Suprapubic skin (tissue), 4 donors: Measurements from ENCODE around the gene NFIB. TPM values are rescaled to one million over a fixed set of nuclear protein-coding genes. Genes with fewer than 3 reads are reported as not detected.

ENCODE experiments used
- DNase-seq, 2 donors: peaks; one replicate each; pipeline ENCODE4 v3.0.0-alpha.2; 2019; ENCODE audit warnings: low spot score in 2 of 2
- H3K27ac ChIP-seq: fragments of 200-600 bp; sonication (generic); one replicate; pipeline ENCODE4 v1.5.1; 2019
- H3K27me3 ChIP-seq: fragments of 200-600 bp; sonication (generic); one replicate; pipeline ENCODE4 v1.5.1; 2019
- H3K36me3 ChIP-seq: fragments of 200-600 bp; sonication (generic); one replicate; pipeline ENCODE4 v1.5.1; 2019
- H3K4me1 ChIP-seq: fragments of 200-600 bp; sonication (generic); one replicate; pipeline ENCODE4 v1.5.1; 2019
- H3K4me3 ChIP-seq: fragments of 200-600 bp; sonication (generic); one replicate; pipeline ENCODE4 v1.5.1; 2019; ENCODE audit warnings: mild to moderate bottlenecking
- H3K9me3 ChIP-seq: fragments of 200-600 bp; sonication (generic); one replicate; pipeline ENCODE4 v1.5.1; 2019
- EP300 ChIP-seq: sonication (generic); formaldehyde crosslinking; IDR thresholded peaks from one replicate; pipeline ENCODE4 v1.6.1; 2017; ENCODE audit warnings: antibody characterized with exemption
- POLR2A ChIP-seq, 2 donors: fragments of 450-650 bp; IDR thresholded peaks; one replicate each; pipeline ENCODE4 v1.6.1; 2017; ENCODE audit warnings: antibody characterized with exemption in 2 of 2, mild to moderate bottlenecking in 2 of 2, moderate library complexity in 2 of 2
- POLR2AphosphoS5 ChIP-seq, 3 donors: sonication (generic); formaldehyde crosslinking; IDR thresholded peaks; one replicate each; pipeline ENCODE4 v1.6.1; 2017; ENCODE audit warnings: antibody characterized with exemption in 3 of 3
- WGBS: methylation state at CpG from one replicate; pipeline ENCODE4 v1.1.5; 2018; 5-methylcytosine and 5-hydroxymethylcytosine counted together
- total RNA-seq, 4 donors: library from RNA; depleted of rRNA; stranded (reverse); fragments of >200 nt; gene quantifications; one replicate each; pipeline ENCODE4 v1.1.0, GENCODE V29; 2016
- TF ChIP-seq, protein P1 (sequence below), 2 donors: fragments of 200-600 bp in 1 of 2; fragments of 450-650 bp in 1 of 2; sonication (generic) in 1 of 2; IDR thresholded peaks; one replicate each; pipeline ENCODE4 v1.5.1; 2016 to 2019; ENCODE audit warnings: antibody characterized with exemption in 2 of 2, mild to moderate bottlenecking in 1 of 2, moderate library complexity in 1 of 2

Gene NFIB
- total RNA-seq, 4 donors from 2014 or later = 90.4 to 204 (median 112) TPM

- no peak for TF ChIP-seq POLR2AphosphoS5 (IDR thresholded peaks at IDR 0.05)
- TF ChIP-seq POLR2A (IDR thresholded peaks at IDR 0.05) = no peak
- TF ChIP-seq, protein P1, sequence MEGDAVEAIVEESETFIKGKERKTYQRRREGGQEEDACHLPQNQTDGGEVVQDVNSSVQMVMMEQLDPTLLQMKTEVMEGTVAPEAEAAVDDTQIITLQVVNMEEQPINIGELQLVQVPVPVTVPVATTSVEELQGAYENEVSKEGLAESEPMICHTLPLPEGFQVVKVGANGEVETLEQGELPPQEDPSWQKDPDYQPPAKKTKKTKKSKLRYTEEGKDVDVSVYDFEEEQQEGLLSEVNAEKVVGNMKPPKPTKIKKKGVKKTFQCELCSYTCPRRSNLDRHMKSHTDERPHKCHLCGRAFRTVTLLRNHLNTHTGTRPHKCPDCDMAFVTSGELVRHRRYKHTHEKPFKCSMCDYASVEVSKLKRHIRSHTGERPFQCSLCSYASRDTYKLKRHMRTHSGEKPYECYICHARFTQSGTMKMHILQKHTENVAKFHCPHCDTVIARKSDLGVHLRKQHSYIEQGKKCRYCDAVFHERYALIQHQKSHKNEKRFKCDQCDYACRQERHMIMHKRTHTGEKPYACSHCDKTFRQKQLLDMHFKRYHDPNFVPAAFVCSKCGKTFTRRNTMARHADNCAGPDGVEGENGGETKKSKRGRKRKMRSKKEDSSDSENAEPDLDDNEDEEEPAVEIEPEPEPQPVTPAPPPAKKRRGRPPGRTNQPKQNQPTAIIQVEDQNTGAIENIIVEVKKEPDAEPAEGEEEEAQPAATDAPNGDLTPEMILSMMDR (IDR thresholded peaks at IDR 0.05) = no peak
- TF ChIP-seq EP300 = no peak
- no peak overlapping the region for H3K4me3 ChIP-seq
- no peaks in the 10 kb centered on the region for H3K27me3 ChIP-seq
- no peak overlapping the region for H3K27ac ChIP-seq
- H3K36me3 ChIP-seq = no peaks in the 10 kb centered on the region
- DNase-seq = no peak
- WGBS = 100% methylated on average over 1 of the region's 1 CpG
- H3K9me3 ChIP-seq = no peaks in the 10 kb centered on the region
- H3K4me1 ChIP-seq = peaks cover 27% of the 10 kb centered on the region
Observed at GRCh38 chr9:14247577-14247976, 66.4 kb downstream of the NFIB start.

GRCh38 chr9:14246951-14247350 is 67.0 kb downstream of the NFIB start:
- Histone ChIP-seq H3K36me3 (no peaks in the 10 kb centered on the region), H3K27me3 (no peaks in the 10 kb centered on the region), H3K4me3 (no peak overlapping the region), H3K27ac (no peak overlapping the region), H3K9me3 (no peaks in the 10 kb centered on the region), H3K4me1 (peaks cover 25% of the 10 kb centered on the region)
- DNase-seq = no peak
- TF ChIP-seq POLR2AphosphoS5 (IDR thresholded peaks at IDR 0.05) = no peak
- TF ChIP-seq POLR2A (IDR thresholded peaks at IDR 0.05) = no peak
- no peak for TF ChIP-seq EP300
- TF ChIP-seq, protein P1 (IDR thresholded peaks at IDR 0.05) = no peak
- 58% methylated on average over 1 of the region's 1 CpG for WGBS

DNA sequence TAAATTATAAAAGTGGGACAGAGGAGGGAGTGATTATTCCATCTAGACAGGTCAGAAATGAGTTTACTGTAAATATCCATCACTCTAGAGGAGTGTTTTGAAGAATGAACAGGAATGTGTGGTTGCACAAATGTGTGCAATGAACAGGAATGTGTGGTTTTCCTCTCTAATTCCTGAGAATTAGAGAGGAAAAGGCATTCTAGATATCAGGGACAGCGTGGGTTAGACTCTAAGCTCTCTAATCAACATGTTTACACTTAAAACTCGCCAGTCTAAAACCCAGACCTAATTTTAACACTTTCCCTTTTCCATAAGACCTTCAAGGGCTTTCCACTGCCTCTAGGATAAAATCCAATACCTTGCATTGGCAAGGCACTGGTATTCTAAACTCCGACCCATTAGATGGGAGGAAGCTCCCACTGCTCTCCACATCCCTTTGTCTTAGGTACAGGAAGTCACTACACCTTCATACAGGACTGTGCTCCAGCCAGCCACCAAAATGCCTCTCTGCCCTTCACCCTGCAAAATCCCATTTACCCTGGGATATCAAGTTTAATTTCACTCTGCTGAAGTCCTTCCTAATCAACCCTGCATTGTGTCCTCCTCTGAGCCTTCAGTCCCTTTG is 67.9 kb downstream of the NFIB start:
- H3K27ac ChIP-seq = no peak overlapping the region
- H3K4me1 ChIP-seq = peaks cover 23% of the 10 kb centered on the region
- no peak for DNase-seq
- no peak for TF ChIP-seq POLR2A (IDR thresholded peaks at IDR 0.05)
- TF ChIP-seq POLR2AphosphoS5 (IDR thresholded peaks at IDR 0.05) = no peak
- TF ChIP-seq, protein P1 (IDR thresholded peaks at IDR 0.05) = no peak
- no peak for TF ChIP-seq EP300
- no peaks in the 10 kb centered on the region for H3K27me3 ChIP-seq
- H3K4me3 ChIP-seq = no peak overlapping the region
- 78% methylated on average over 3 of the region's 3 CpGs for WGBS
- no peaks in the 10 kb centered on the region for H3K36me3 ChIP-seq
- H3K9me3 ChIP-seq = no peaks in the 10 kb centered on the region

DNA sequence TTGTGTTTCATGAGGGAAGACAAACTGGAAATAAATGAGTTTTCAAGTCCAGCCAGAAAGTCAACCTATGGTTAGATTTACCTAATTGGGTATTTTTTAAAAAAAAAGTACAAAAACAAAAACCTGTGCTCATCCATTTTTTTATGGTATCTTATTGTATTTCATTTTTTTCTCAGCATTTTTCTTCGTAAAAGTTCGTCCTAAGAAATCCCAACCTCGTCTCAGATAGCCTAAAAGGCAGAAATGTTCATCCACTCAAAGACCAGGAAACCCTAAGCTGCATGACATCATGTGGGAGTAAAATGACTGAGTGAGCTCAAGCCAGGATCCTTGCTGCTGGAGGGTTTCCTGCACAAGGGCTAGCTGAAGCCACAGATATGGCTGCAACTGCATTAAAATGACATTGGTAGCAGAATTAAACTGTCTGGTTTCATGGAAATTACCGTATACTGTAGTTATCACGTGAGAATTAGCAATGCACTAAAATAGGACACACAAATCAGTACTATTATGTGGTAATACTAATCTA is 70.4 kb downstream of the NFIB start:
- Histone ChIP-seq H3K27ac (no peak overlapping the region), H3K9me3 (no peaks in the 10 kb centered on the region), H3K4me3 (no peak overlapping the region), H3K36me3 (no peaks in the 10 kb centered on the region), H3K4me1 (peaks cover 27% of the 10 kb centered on the region), H3K27me3 (no peaks in the 10 kb centered on the region)
- WGBS = 81% methylated on average over 5 of the region's 5 CpGs
- no peak for TF ChIP-seq POLR2AphosphoS5 (IDR thresholded peaks at IDR 0.05)
- TF ChIP-seq, protein P1 (IDR thresholded peaks at IDR 0.05) = no peak
- TF ChIP-seq EP300 = no peak
- no peak for TF ChIP-seq POLR2A (IDR thresholded peaks at IDR 0.05)
- DNase-seq = no peak

DNA sequence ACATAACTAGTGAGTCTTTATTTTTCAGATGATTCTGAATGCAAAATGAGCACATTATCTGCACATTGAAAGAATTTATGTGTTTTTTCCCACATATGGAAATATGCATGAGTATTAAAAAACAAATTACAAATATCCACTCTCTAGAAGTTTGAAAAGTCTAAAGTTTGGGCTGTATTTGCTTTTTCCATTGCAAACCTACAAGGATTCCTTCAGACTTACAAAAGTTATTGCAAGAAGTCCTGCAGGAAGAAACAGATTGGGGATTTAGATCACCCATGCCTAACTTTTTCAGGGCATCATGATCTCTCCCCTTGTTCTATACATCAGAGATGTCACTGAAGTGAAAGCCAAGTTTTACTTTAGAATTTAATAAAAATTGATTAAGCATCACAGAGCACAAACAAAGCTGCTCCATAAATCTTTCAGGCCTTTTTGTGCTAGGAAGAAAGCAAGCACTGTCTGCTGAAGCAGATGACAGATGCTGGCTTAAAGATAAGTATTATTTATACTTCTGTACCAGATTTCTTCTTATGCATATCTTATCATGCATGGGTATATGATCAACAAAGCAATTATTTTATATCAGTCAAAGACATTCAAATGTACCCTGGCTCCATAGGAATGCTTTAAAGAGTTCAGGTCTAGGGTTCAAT is 71.7 kb downstream of the NFIB start:
- Histone ChIP-seq H3K36me3 (no peaks in the 10 kb centered on the region), H3K9me3 (no peaks in the 10 kb centered on the region), H3K4me1 (peaks cover 32% of the 10 kb centered on the region), H3K4me3 (no peak overlapping the region), H3K27me3 (no peaks in the 10 kb centered on the region), H3K27ac (no peak overlapping the region)
- DNase-seq = no peak
- no peak for TF ChIP-seq EP300
- no peak for TF ChIP-seq POLR2AphosphoS5 (IDR thresholded peaks at IDR 0.05)
- no peak for TF ChIP-seq POLR2A (IDR thresholded peaks at IDR 0.05)
- TF ChIP-seq, protein P1 (IDR thresholded peaks at IDR 0.05) = no peak
